CD14-positive monocyte (primary cell): ENCODE data around the gene CKAP5. TPM values are rescaled to one million over a fixed set of nuclear protein-coding genes. Genes with fewer than 3 reads are reported as not detected.

ENCODE experiments used
- DNase-seq, 3 donors: peaks; one replicate each; pipeline ENCODE4 v3.0.0-alpha.2; 2011 to 2022
- H2AFZ ChIP-seq: 2 replicates; pipeline ENCODE4 v1.6.0; 2012; ENCODE audit warnings: mild to moderate bottlenecking, low read depth, low read length, inconsistent platforms; ENCODE audit not compliant: insufficient read depth, poor library complexity, severe bottlenecking
- H3K27ac ChIP-seq, 2 donors: 1 replicate in 1 of 2; 2 replicates in 1 of 2; pipeline ENCODE4 v1.5.1; 2012 to 2013; ENCODE audit warnings: low read length in 2 of 2, control low read depth in 1 of 2, inconsistent platforms in 1 of 2, low read depth in 1 of 2, mild to moderate bottlenecking in 1 of 2
- H3K27me3 ChIP-seq, 2 donors: one replicate each; pipeline versions ENCODE4 v1.6.0 to v1.6.1; 2011 to 2013; ENCODE audit warnings: low read length in 2 of 2; ENCODE audit not compliant: control insufficient read depth in 2 of 2, insufficient read depth in 2 of 2
- H3K36me3 ChIP-seq, 2 donors: replicated peaks in 1 of 2; 1 replicate in 1 of 2; 2 replicates in 1 of 2; pipeline versions ENCODE4 v1.5.1 to v1.6.1; 2012 to 2013; ENCODE audit warnings: low read length in 2 of 2, control low read depth in 1 of 2, inconsistent platforms in 1 of 2, mild to moderate bottlenecking in 1 of 2; ENCODE audit not compliant: insufficient read depth in 2 of 2, control insufficient read depth in 1 of 2
- H3K4me1 ChIP-seq, 2 donors: 1 replicate in 1 of 2; 2 replicates in 1 of 2; pipeline versions ENCODE4 v1.5.1 to v1.6.1; 2012 to 2013; ENCODE audit warnings: low read length in 2 of 2, control low read depth in 1 of 2, inconsistent platforms in 1 of 2, mild to moderate bottlenecking in 1 of 2, moderate library complexity in 1 of 2; ENCODE audit not compliant: insufficient read depth in 2 of 2, control insufficient read depth in 1 of 2
- H3K4me2 ChIP-seq: replicated peaks from 2 replicates; pipeline ENCODE3; 2012; ENCODE audit warnings: low read length, moderate library complexity, mild to moderate bottlenecking; ENCODE audit not compliant: poor library complexity, severe bottlenecking; ENCODE audit errors: extremely low read depth
- H3K4me3 ChIP-seq, 3 experiments: fragments of 200-600 bp in 1 of 3; sonication (generic) in 1 of 3; replicated peaks in 1 of 3; 1 replicate in 2 of 3; 2 replicates in 1 of 3; pipeline ENCODE4 v1.5.1; 2011 to 2013; ENCODE audit warnings: low read length in 3 of 3, mild to moderate bottlenecking in 3 of 3, control low read depth in 2 of 3, low read depth in 2 of 3, inconsistent platforms in 1 of 3, moderate library complexity in 1 of 3
- H3K79me2 ChIP-seq: 2 replicates; pipeline ENCODE4 v1.6.0; 2012; ENCODE audit warnings: mild to moderate bottlenecking, control low read depth, inconsistent platforms, low read length, moderate library complexity; ENCODE audit not compliant: insufficient read depth
- H3K9ac ChIP-seq: 2 replicates; pipeline ENCODE4 v1.6.0; 2017; ENCODE audit warnings: low read length, mild to moderate bottlenecking; ENCODE audit not compliant: insufficient read depth, poor library complexity, severe bottlenecking
- H3K9me3 ChIP-seq, 2 donors: replicated peaks in 1 of 2; 1 replicate in 1 of 2; 2 replicates in 1 of 2; pipeline versions ENCODE4 v1.5.1 to v1.6.1; 2012 to 2013; ENCODE audit warnings: low read length in 2 of 2, control low read depth in 1 of 2; ENCODE audit not compliant: control insufficient read depth in 1 of 2, insufficient read depth in 1 of 2
- H4K20me1 ChIP-seq: 2 replicates; pipeline ENCODE4 v1.6.0; 2012; ENCODE audit warnings: mild to moderate bottlenecking, low read length, control low read depth, moderate library complexity; ENCODE audit not compliant: insufficient read depth
- H3K27ac Mint-ChIP-seq, 7 donors: one replicate each; pipeline ENCODE4 v1.8.0; 2020; ENCODE audit warnings: mild to moderate bottlenecking in 7 of 7, mixed read lengths in 7 of 7, moderate library complexity in 6 of 7, inconsistent platforms in 2 of 7
- H3K27me3 Mint-ChIP-seq, 3 donors: one replicate each; pipeline ENCODE4 v1.8.0; 2021 to 2022; ENCODE audit warnings: low read depth in 3 of 3, mild to moderate bottlenecking in 3 of 3, mixed read lengths in 3 of 3, moderate library complexity in 3 of 3, inconsistent platforms in 1 of 3
- H3K36me3 Mint-ChIP-seq, 2 donors: one replicate each; pipeline ENCODE4 v1.8.0; 2020; ENCODE audit warnings: mixed read lengths in 2 of 2, inconsistent platforms in 1 of 2, mild to moderate bottlenecking in 1 of 2
- H3K4me1 Mint-ChIP-seq: one replicate; pipeline ENCODE4 v1.8.0; 2020; ENCODE audit warnings: mild to moderate bottlenecking, mixed read lengths
- H3K4me3 Mint-ChIP-seq, 2 donors: one replicate each; pipeline ENCODE4 v1.8.0; 2020; ENCODE audit warnings: mild to moderate bottlenecking in 2 of 2, mixed read lengths in 2 of 2, moderate library complexity in 1 of 2
- H3K9me3 Mint-ChIP-seq, 7 donors: one replicate each; pipeline ENCODE4 v1.8.0; 2020 to 2022; ENCODE audit warnings: mixed read lengths in 7 of 7, mild to moderate bottlenecking in 6 of 7, moderate library complexity in 6 of 7, inconsistent platforms in 2 of 7
- CTCF ChIP-seq: fragments of 200-600 bp; IDR thresholded peaks from one replicate; pipeline ENCODE4 v1.8.0; 2022; ENCODE audit warnings: antibody characterized with exemption, mild to moderate bottlenecking
- WGBS: methylation state at CpG from one replicate; pipeline ENCODE4 v1.1.5; 2013; ENCODE audit warnings: missing lambda C conversion rate; ENCODE audit not compliant: insufficient coverage; 5-methylcytosine and 5-hydroxymethylcytosine counted together
- intact Hi-C, 2 donors: fragments of 100-400 bp; cut with micrococcal nuclease; formaldehyde crosslinking; loops; one replicate each; pipeline versions ENCODE4 v1.15.0 to v1.15.1; 2023
- polyA plus RNA-seq, 3 donors: library from polyadenylated mRNA; depleted of rRNA in 1 of 3; unstranded in 2 of 3; stranded (reverse) in 1 of 3; fragments of 300-500 nt in 2 of 3; fragments of >200 nt in 1 of 3; fragmentation: Illumina TruSeq in 2 of 3; gene quantifications; 1 replicate in 2 of 3; 2 replicates in 1 of 3; pipeline ENCODE4 v1.2.3, GENCODE V29; 2012 to 2021

Gene CKAP5
- polyA plus RNA-seq, 3 donors: 6.4 to 10.2 (median 7.9) TPM

DNA sequence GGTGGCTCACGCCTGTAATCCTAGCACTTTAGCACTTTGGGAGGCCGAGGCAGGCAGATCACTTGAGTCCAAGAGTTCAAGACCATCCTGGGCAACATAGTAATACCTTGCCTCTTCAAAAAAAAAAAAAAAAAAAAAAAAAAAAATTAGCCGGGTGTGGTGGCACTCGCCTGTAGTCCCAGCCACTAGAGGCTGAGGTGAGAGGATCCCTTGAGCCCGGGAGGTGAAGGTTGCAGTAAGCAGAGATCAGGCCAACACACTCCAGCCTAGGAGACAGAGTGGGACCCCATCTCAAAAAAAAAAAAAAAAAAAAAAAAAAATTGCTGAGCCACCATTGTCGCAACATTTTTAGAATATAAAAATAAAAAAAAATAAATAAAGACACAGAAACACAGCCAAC is 7.6 kb downstream of the CKAP5 start:
- H3K27ac Mint-ChIP-seq: peak overlapping the region in 1 of 7 donors; percentile 42
- H3K4me1 ChIP-seq: no peaks in the 10 kb centered on the region
- H3K4me1 Mint-ChIP-seq: peaks cover 23% of the 10 kb centered on the region
- no peak for TF ChIP-seq CTCF
- no peaks in the 10 kb centered on the region for H3K9me3 ChIP-seq
- H3K36me3 ChIP-seq: no peaks in the 10 kb centered on the region
- no peaks in the 10 kb centered on the region for H3K9me3 Mint-ChIP-seq
- no peak overlapping the region for H3K4me2 ChIP-seq
- no peak overlapping the region for H3K4me3 ChIP-seq
- no peak overlapping the region for H2AFZ ChIP-seq
- intact Hi-C loops: no loop called here
- H4K20me1 ChIP-seq: peaks cover 8% of the 10 kb centered on the region
- H3K4me3 Mint-ChIP-seq: no peak overlapping the region
- H3K79me2 ChIP-seq: peaks cover 99% of the 10 kb centered on the region
- no peak overlapping the region for H3K27ac ChIP-seq
- DNase-seq: no peak
- no peaks in the 10 kb centered on the region for H3K27me3 ChIP-seq
- H3K27me3 Mint-ChIP-seq: peaks cover 0 to 2% (median 0%) of the 10 kb centered on the region in 3 donors
- peaks cover 7 to 15% of the 10 kb centered on the region in 2 donors for H3K36me3 Mint-ChIP-seq
- no peak overlapping the region for H3K9ac ChIP-seq
- 100% methylated on average over 2 of the region's 6 CpGs for WGBS

- no peak for TF ChIP-seq CTCF
- H3K27me3 Mint-ChIP-seq: peaks cover 0 to 2% (median 0%) of the 10 kb centered on the region in 3 donors
- peaks cover 23% of the 10 kb centered on the region for H3K4me1 Mint-ChIP-seq
- Histone ChIP-seq H3K4me3 (no peak overlapping the region), H3K79me2 (peaks cover 99% of the 10 kb centered on the region), H3K4me2 (no peak overlapping the region), H3K9ac (no peak overlapping the region), H3K4me1 (no peaks in the 10 kb centered on the region), H4K20me1 (peaks cover 8% of the 10 kb centered on the region), H3K9me3 (no peaks in the 10 kb centered on the region), H2AFZ (no peak overlapping the region), H3K27me3 (no peaks in the 10 kb centered on the region), H3K27ac (no peak overlapping the region), H3K36me3 (no peaks in the 10 kb centered on the region)
- H3K4me3 Mint-ChIP-seq: no peak overlapping the region
- H3K36me3 Mint-ChIP-seq: peaks cover 7 to 15% of the 10 kb centered on the region in 2 donors
- no peak for DNase-seq
- no peaks in the 10 kb centered on the region for H3K9me3 Mint-ChIP-seq
- H3K27ac Mint-ChIP-seq: no peak overlapping the region
- intact Hi-C loops: no loop called here
Observed at GRCh38 chr11:46837860-46838259, 8.2 kb downstream of the CKAP5 start.
